ENCODE data around the gene NANOG. TPM values are rescaled to one million over a fixed set of nuclear protein-coding genes. Genes with fewer than 3 reads are reported as not detected.
"Not testable (repeated sequence)": the region's sequence is repeated elsewhere in the genome, so short reads cannot be mapped to it uniquely, and the experiment has no call there.

NANOG gene
- total RNA-seq, 3 donors from 2014 or later (not counting 1 experiment from before 2014, with no cell fraction given), result not detected

GRCh38 chr12:7750350-7750749 is 38.9 kb upstream of the NANOG start:
- WGBS (ENCODE audit: insufficient coverage), result 98% methylated on average over 6 of the region's 6 CpGs
- H3K36me3 Mint-ChIP-seq, result no peaks in the 10 kb centered on the region
- DNase-seq (no peak), ATAC-seq (no peak)
- Histone ChIP-seq H3K9me3 (ENCODE audit: control insufficient read depth, insufficient read depth, low read length) (no peaks in the 10 kb centered on the region), H3K4me1 (ENCODE audit: control insufficient read depth, insufficient read depth, low read length) (peaks cover 39% of the 10 kb centered on the region), H3K36me3 (ENCODE audit: control insufficient read depth, insufficient read depth, low read length) (no peaks in the 10 kb centered on the region), H3K27ac (ENCODE audit: low read length) (no peak overlapping the region), H3K4me3 (ENCODE audit: low read length) (no peak overlapping the region), H3K27me3 (ENCODE audit: control insufficient read depth, insufficient read depth, low read length) (no peaks in the 10 kb centered on the region)
- no peaks in the 10 kb centered on the region for H3K9me3 Mint-ChIP-seq
- H3K4me3 Mint-ChIP-seq, result no peak overlapping the region
- no peaks in the 10 kb centered on the region for H3K27me3 Mint-ChIP-seq (ENCODE audit: low read depth in 2 of 2)
- H3K27ac Mint-ChIP-seq, result no peak overlapping the region
- intact Hi-C loops (cut with micrococcal nuclease), result no loop called here
- peaks cover 20 to 23% of the 10 kb centered on the region in 2 donors for H3K4me1 Mint-ChIP-seq
- no peak for TF ChIP-seq CTCF (IDR thresholded peaks at IDR 0.05)

GRCh38 chr12:7751394-7751793 is 37.8 kb upstream of the NANOG start:
- Mint-ChIP-seq H3K27me3 (ENCODE audit: low read depth in 2 of 2) (no peaks in the 10 kb centered on the region), H3K36me3 (no peaks in the 10 kb centered on the region), H3K4me3 (peak overlapping the region; percentile 50), H3K4me1 (peaks cover 29 to 32% of the 10 kb centered on the region in 2 donors), H3K9me3 (no peaks in the 10 kb centered on the region), H3K27ac (peak overlapping the region in 1 of 2 donors; percentile 10)
- Histone ChIP-seq H3K9me3 (ENCODE audit: control insufficient read depth, insufficient read depth, low read length) (no peaks in the 10 kb centered on the region), H3K27ac (ENCODE audit: low read length) (no peak overlapping the region), H3K4me3 (ENCODE audit: low read length) (no peak overlapping the region), H3K4me1 (ENCODE audit: control insufficient read depth, insufficient read depth, low read length) (peaks cover 49% of the 10 kb centered on the region), H3K27me3 (ENCODE audit: control insufficient read depth, insufficient read depth, low read length) (no peaks in the 10 kb centered on the region), H3K36me3 (ENCODE audit: control insufficient read depth, insufficient read depth, low read length) (no peaks in the 10 kb centered on the region)
- DNase-seq (peak in 1 of 2 donors; percentile 8), ATAC-seq (peak in 1 of 3 donors; percentile 41)
- intact Hi-C loops (cut with micrococcal nuclease), result no loop called here
- TF ChIP-seq CTCF (IDR thresholded peaks at IDR 0.05), result no peak
- 76% methylated on average over 20 of the region's 20 CpGs for WGBS (ENCODE audit: insufficient coverage)

GRCh38 chr12:7751941-7752922 is 37.0 kb upstream of the NANOG start:
- Mint-ChIP-seq H3K4me1 (peaks cover 29 to 32% of the 10 kb centered on the region in 2 donors), H3K27ac (peak overlapping the region in 1 of 2 donors; percentile 54), H3K4me3 (peak overlapping the region; percentile 68)
- DNase-seq, result peak; percentile 16 to 18
- H3K27me3 ChIP-seq (ENCODE audit: control insufficient read depth, insufficient read depth, low read length); H3K27me3 Mint-ChIP-seq (ENCODE audit: low read depth in 2 of 2); H3K27ac ChIP-seq (ENCODE audit: low read length); H3K36me3 ChIP-seq (ENCODE audit: control insufficient read depth, insufficient read depth, low read length); H3K9me3 ChIP-seq (ENCODE audit: control insufficient read depth, insufficient read depth, low read length); H3K4me3 ChIP-seq (ENCODE audit: low read length); H3K9me3 Mint-ChIP-seq; H3K36me3 Mint-ChIP-seq; intact Hi-C loops (cut with micrococcal nuclease): not testable (repeated sequence)
- H3K4me1 ChIP-seq (ENCODE audit: control insufficient read depth, insufficient read depth, low read length), result peaks cover 49% of the 10 kb centered on the region
- WGBS (ENCODE audit: insufficient coverage), result 77% methylated on average over 35 of the region's 48 CpGs
- ATAC-seq, result peak in 2 of 3 donors; percentile 41 to 74

- H3K27ac Mint-ChIP-seq, result peak overlapping the region in 1 of 2 donors; percentile 63
- H3K4me3 Mint-ChIP-seq, result peak overlapping the region; percentile 71
- H3K36me3 ChIP-seq (ENCODE audit: control insufficient read depth, insufficient read depth, low read length); H3K27me3 Mint-ChIP-seq (ENCODE audit: low read depth in 2 of 2); H3K9me3 ChIP-seq (ENCODE audit: control insufficient read depth, insufficient read depth, low read length); H3K36me3 Mint-ChIP-seq; intact Hi-C loops (cut with micrococcal nuclease); H3K27me3 ChIP-seq (ENCODE audit: control insufficient read depth, insufficient read depth, low read length); H3K4me3 ChIP-seq (ENCODE audit: low read length); H3K9me3 Mint-ChIP-seq: not testable (repeated sequence)
- WGBS (ENCODE audit: insufficient coverage), result 44% methylated on average over 9 of the region's 9 CpGs
- peak; percentile 23 to 47 for DNase-seq
- H3K4me1 Mint-ChIP-seq, result peaks cover 29 to 32% of the 10 kb centered on the region in 2 donors
- Histone ChIP-seq H3K4me1 (ENCODE audit: control insufficient read depth, insufficient read depth, low read length) (peaks cover 46% of the 10 kb centered on the region), H3K27ac (ENCODE audit: low read length) (peak overlapping the region; percentile 30)
- peak; percentile 48 to 72 (median 72) for ATAC-seq
Observed at GRCh38 chr12:7755668-7756067, 33.5 kb upstream of the NANOG start.
